Duodenal mucosa (tissue), 2 donors: ENCODE data around the gene C3orf20.

Experiments used
- H3K27ac ChIP-seq: one replicate; pipeline ENCODE4 v1.7.0; 2013; ENCODE audit warnings: low read depth, low read length
- H3K27me3 ChIP-seq, 2 donors: one replicate each; pipeline ENCODE4 v1.7.0; 2013; ENCODE audit warnings: low read length in 2 of 2, control low read depth in 1 of 2; ENCODE audit not compliant: insufficient read depth in 2 of 2, control insufficient read depth in 1 of 2
- H3K36me3 ChIP-seq, 2 donors: one replicate each; pipeline ENCODE4 v1.7.0; 2013; ENCODE audit warnings: low read length in 2 of 2, control low read depth in 1 of 2; ENCODE audit not compliant: insufficient read depth in 2 of 2, control insufficient read depth in 1 of 2
- H3K4me1 ChIP-seq, 2 donors: one replicate each; pipeline ENCODE4 v1.7.0; 2013; ENCODE audit warnings: low read length in 2 of 2, control low read depth in 1 of 2; ENCODE audit not compliant: insufficient read depth in 2 of 2, control insufficient read depth in 1 of 2
- H3K4me3 ChIP-seq, 2 donors: one replicate each; pipeline ENCODE4 v1.7.0; 2013; ENCODE audit warnings: low read length in 2 of 2, low read depth in 1 of 2
- H3K9ac ChIP-seq, 2 donors: one replicate each; pipeline ENCODE4 v1.7.0; 2013; ENCODE audit warnings: low read length in 2 of 2, low read depth in 1 of 2
- H3K9me3 ChIP-seq, 2 donors: one replicate each; pipeline ENCODE4 v1.7.0; 2013; ENCODE audit warnings: low read length in 2 of 2, control low read depth in 1 of 2; ENCODE audit not compliant: control insufficient read depth in 1 of 2

Gene C3orf20

DNA sequence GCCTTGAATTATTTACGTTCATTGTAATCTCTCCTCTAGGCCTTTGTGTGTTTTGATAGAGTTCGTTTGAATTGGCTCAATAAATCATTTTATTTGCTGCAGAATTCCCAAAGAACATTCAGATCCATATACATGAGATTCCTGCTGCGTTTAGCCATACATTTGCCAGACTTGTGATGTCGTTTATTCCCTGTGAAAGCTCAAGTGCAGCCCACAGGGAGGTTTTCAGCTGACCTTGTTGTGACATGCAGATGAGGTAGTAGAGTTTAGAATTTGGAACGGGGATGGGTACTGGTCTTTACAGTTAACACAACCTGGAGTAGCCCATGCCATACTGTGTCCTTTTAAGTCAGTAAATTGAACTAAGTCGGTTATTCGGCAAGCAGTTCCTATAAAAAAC, at the start of gene C3orf20:
C3orf20 (plus strand) TSS at position 301 of the 400 bp plus-strand sequence. CDS start 7,573 bp downstream, outside the sequence.
- H3K9ac ChIP-seq = no peak within 1 kb of the TSS
- H3K27ac ChIP-seq = no peak within 1 kb of the TSS
- no peak within 1 kb of the TSS for H3K4me3 ChIP-seq

GRCh38 chr3:14625443-14625842, 49.5 kb upstream of the C3orf20 start:
- Histone ChIP-seq H3K27ac (no peak overlapping the region), H3K4me3 (no peak overlapping the region), H3K36me3 (no peaks in the 10 kb centered on the region), H3K27me3 (no peaks in the 10 kb centered on the region), H3K4me1 (no peaks in the 10 kb centered on the region), H3K9ac (no peak overlapping the region), H3K9me3 (no peaks in the 10 kb centered on the region)

More for the DNA sequence above, at the start of gene C3orf20:
- Histone ChIP-seq H3K9me3 (peaks cover 0 to 3% of the 10 kb centered on the region in 2 donors), H3K27me3 (no peaks in the 10 kb centered on the region), H3K36me3 (peaks cover 28 to 31% of the 10 kb centered on the region in 2 donors), H3K4me1 (no peaks in the 10 kb centered on the region)

DNA sequence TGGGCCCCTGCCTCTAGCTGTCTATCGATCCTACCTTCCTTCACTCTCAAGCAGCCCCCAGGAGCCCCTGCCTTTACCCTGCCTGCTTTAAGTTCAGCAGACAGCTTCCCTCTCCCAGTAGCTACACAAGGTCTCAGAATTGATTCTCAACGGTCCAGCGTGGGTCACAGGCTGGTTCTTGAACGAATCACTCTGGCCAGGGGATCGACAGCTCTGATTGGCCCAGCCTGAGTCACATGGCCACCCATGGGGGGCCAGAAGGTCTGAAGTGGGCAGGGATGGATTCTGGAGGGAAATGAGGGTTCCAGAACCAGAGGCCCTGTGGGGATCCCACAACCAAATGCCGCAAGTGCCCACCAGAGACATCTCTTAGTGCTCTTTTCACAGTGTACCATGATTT, 47.1 kb upstream of the C3orf20 start:
- no peaks in the 10 kb centered on the region for H3K9me3 ChIP-seq
- H3K27ac ChIP-seq = no peak overlapping the region
- no peak overlapping the region for H3K4me3 ChIP-seq
- no peak overlapping the region for H3K9ac ChIP-seq
- H3K27me3 ChIP-seq = no peaks in the 10 kb centered on the region
- H3K4me1 ChIP-seq = no peaks in the 10 kb centered on the region
- no peaks in the 10 kb centered on the region for H3K36me3 ChIP-seq

DNA sequence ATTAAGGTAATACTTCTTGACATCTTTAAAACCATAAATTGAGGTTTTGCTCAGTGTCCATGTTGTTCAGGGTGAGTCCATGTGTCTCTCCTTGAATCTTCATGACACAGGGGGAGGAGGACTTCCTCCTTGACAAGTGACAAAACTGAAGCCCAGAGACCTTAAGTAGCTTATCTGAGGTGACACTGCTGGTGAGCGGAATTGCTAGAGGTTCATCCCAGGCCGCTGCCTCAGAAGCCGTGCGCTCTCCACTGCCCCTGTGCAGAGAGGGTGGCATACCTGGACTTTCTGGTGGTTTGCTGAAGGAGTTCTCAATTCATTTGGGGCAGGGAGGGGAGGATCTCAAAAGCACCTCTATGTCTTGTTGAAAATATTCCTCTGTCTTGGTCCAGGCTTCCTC, 46.5 kb upstream of the C3orf20 start:
- Histone ChIP-seq H3K9me3 (no peaks in the 10 kb centered on the region), H3K4me3 (no peak overlapping the region), H3K27me3 (peaks cover 0 to 2% of the 10 kb centered on the region in 2 donors), H3K36me3 (no peaks in the 10 kb centered on the region), H3K4me1 (no peaks in the 10 kb centered on the region), H3K27ac (no peak overlapping the region), H3K9ac (no peak overlapping the region)

DNA sequence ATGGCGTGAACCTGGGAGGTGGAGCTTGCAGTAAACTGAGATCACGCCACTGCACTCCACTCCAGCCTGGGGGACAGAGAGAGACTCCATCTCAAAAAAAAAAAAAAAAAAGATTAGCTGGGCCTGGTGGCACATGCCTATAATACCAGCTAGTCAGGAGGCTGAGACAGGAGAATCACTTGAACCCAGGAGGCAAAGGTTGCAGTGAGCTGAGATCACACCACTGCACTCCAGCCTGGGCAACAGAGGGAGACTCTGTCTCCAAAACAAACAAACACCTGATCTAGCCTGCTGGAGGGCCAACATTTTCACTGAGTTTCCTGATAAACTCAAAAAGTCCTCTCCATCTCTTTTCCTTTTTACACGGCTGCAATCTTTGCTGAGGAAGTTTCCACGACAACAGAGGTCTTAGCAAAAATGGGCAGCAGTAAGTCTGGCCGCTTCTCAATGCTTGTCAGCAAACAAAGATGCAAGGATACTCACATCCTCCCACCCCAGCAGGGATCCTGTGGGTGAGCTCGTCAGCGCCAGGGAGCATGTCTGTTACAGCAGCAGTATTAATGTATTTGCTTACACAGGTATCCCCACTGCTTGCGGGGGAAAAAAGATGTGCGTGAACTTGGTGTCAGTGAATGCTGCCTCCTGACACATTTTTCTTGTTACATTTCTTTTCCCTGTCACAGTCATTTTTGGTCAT, 44.4 kb upstream of the C3orf20 start:
- no peaks in the 10 kb centered on the region for H3K9me3 ChIP-seq
- H3K27me3 ChIP-seq = peaks cover 0 to 3% of the 10 kb centered on the region in 2 donors
- H3K4me1 ChIP-seq = peaks cover 0 to 14% of the 10 kb centered on the region in 2 donors
- H3K27ac ChIP-seq = no peak overlapping the region
- no peaks in the 10 kb centered on the region for H3K36me3 ChIP-seq
- H3K4me3 ChIP-seq = no peak overlapping the region
- no peak overlapping the region for H3K9ac ChIP-seq

- Histone ChIP-seq H3K36me3 (no peaks in the 10 kb centered on the region), H3K9ac (no peak overlapping the region), H3K27me3 (peaks cover 0 to 3% of the 10 kb centered on the region in 2 donors), H3K27ac (no peak overlapping the region), H3K4me1 (peaks cover 0 to 15% of the 10 kb centered on the region in 2 donors), H3K9me3 (no peaks in the 10 kb centered on the region), H3K4me3 (no peak overlapping the region)
Measured at GRCh38 chr3:14631101-14631497, 43.8 kb upstream of the C3orf20 start.

- no peak overlapping the region for H3K27ac ChIP-seq
- H3K36me3 ChIP-seq = no peaks in the 10 kb centered on the region
- no peak overlapping the region for H3K4me3 ChIP-seq
- peaks cover 0 to 15% of the 10 kb centered on the region in 2 donors for H3K4me1 ChIP-seq
- no peak overlapping the region for H3K9ac ChIP-seq
- H3K27me3 ChIP-seq = peaks cover 0 to 3% of the 10 kb centered on the region in 2 donors
- no peaks in the 10 kb centered on the region for H3K9me3 ChIP-seq
Measured at GRCh38 chr3:14631687-14632441, 43.1 kb upstream of the C3orf20 start.

GRCh38 chr3:14632442-14632930, 42.5 kb upstream of the C3orf20 start:
- no peak overlapping the region for H3K27ac ChIP-seq
- H3K4me3 ChIP-seq = no peak overlapping the region
- no peak overlapping the region for H3K9ac ChIP-seq
- H3K4me1 ChIP-seq = peaks cover 0 to 15% of the 10 kb centered on the region in 2 donors
- H3K27me3 ChIP-seq = peaks cover 0 to 3% of the 10 kb centered on the region in 2 donors
- no peaks in the 10 kb centered on the region for H3K9me3 ChIP-seq
- no peaks in the 10 kb centered on the region for H3K36me3 ChIP-seq

- H3K27me3 ChIP-seq = peaks cover 0 to 3% of the 10 kb centered on the region in 2 donors
- no peaks in the 10 kb centered on the region for H3K36me3 ChIP-seq
- no peak overlapping the region for H3K9ac ChIP-seq
- no peaks in the 10 kb centered on the region for H3K9me3 ChIP-seq
- no peak overlapping the region for H3K4me3 ChIP-seq
- H3K4me1 ChIP-seq = peaks cover 0 to 15% of the 10 kb centered on the region in 2 donors
- no peak overlapping the region for H3K27ac ChIP-seq
Measured at GRCh38 chr3:14633417-14633816, 41.5 kb upstream of the C3orf20 start.

GRCh38 chr3:14633819-14634424, 41.0 kb upstream of the C3orf20 start:
- H3K4me3 ChIP-seq = no peak overlapping the region
- H3K27ac ChIP-seq = no peak overlapping the region
- H3K4me1 ChIP-seq = peaks cover 0 to 15% of the 10 kb centered on the region in 2 donors
- H3K27me3 ChIP-seq = peaks cover 0 to 5% of the 10 kb centered on the region in 2 donors
- H3K9me3 ChIP-seq = no peaks in the 10 kb centered on the region
- no peak overlapping the region for H3K9ac ChIP-seq
- no peaks in the 10 kb centered on the region for H3K36me3 ChIP-seq
